Common myeloid progenitor, CD34-positive (primary cell): Measurements from ENCODE around the gene GRID1.

Experiments used
- CTCF ChIA-PET: fragments of 350-600 bp; sonication (Branson Sonifier 250); formaldehyde crosslinking; loops from one replicate; lab custom pipeline; 2021; ENCODE audit warnings: antibody characterized with exemption; lab: Charles Lee
- POLR2A ChIA-PET: fragments of 350-600 bp; sonication (Branson Sonifier 250); formaldehyde crosslinking; loops from one replicate; lab custom pipeline; 2021; ENCODE audit warnings: antibody characterized with exemption; lab: Charles Lee
- DNase-seq, 3 donors: peaks; one replicate each; pipeline versions ENCODE4 v3.0.0 to v3.0.0-alpha.2; 2013
- H3K27ac ChIP-seq, 2 experiments: 1 replicate in 1 of 2; 2 replicates in 1 of 2; pipeline ENCODE4 v1.7.0; 2013; ENCODE audit warnings: inconsistent platforms in 2 of 2, low read length in 2 of 2, mild to moderate bottlenecking in 2 of 2, low read depth in 1 of 2, moderate library complexity in 1 of 2; ENCODE audit not compliant: severe bottlenecking in 2 of 2, insufficient read depth in 1 of 2, poor library complexity in 1 of 2
- H3K27me3 ChIP-seq, 5 experiments: replicated peaks in 2 of 5; 1 replicate in 3 of 5; 2 replicates in 2 of 5; pipeline versions ENCODE4 v1.6.1 to v1.7.0; 2013; ENCODE audit warnings: low read length in 4 of 5, mild to moderate bottlenecking in 2 of 5, moderate library complexity in 2 of 5, inconsistent platforms in 1 of 5; ENCODE audit not compliant: insufficient read depth in 5 of 5, control insufficient read depth in 4 of 5
- H3K36me3 ChIP-seq, 4 experiments: 1 replicate in 2 of 4; 2 replicates in 2 of 4; pipeline versions ENCODE4 v1.6.1 to v1.7.0; 2013; ENCODE audit warnings: low read length in 3 of 4, control low read depth in 1 of 4, mild to moderate bottlenecking in 1 of 4; ENCODE audit not compliant: control insufficient read depth in 4 of 4, insufficient read depth in 4 of 4
- H3K4me1 ChIP-seq, 4 experiments: 1 replicate in 3 of 4; 2 replicates in 1 of 4; pipeline versions ENCODE4 v1.6.1 to v1.7.1; 2013; ENCODE audit warnings: low read length in 3 of 4, mild to moderate bottlenecking in 3 of 4, control low read depth in 1 of 4, inconsistent platforms in 1 of 4, moderate library complexity in 1 of 4; ENCODE audit not compliant: control insufficient read depth in 4 of 4, insufficient read depth in 4 of 4; ENCODE audit errors: control extremely low read depth in 1 of 4
- H3K4me3 ChIP-seq, 7 experiments: 1 replicate in 4 of 7; 2 replicates in 3 of 7; pipeline versions ENCODE4 v1.5.1 to v1.7.0; 2013; ENCODE audit warnings: mild to moderate bottlenecking in 7 of 7, low read length in 6 of 7, moderate library complexity in 6 of 7, inconsistent platforms in 2 of 7, low read depth in 2 of 7, control low read depth in 1 of 7; ENCODE audit not compliant: insufficient read depth in 4 of 7, control insufficient read depth in 1 of 7; ENCODE audit errors: extremely low read depth in 1 of 7
- H3K9me3 ChIP-seq, 5 experiments: 1 replicate in 4 of 5; 2 replicates in 1 of 5; pipeline versions ENCODE4 v1.6.1 to v1.7.1; 2013; ENCODE audit warnings: low read length in 4 of 5, mild to moderate bottlenecking in 2 of 5, inconsistent platforms in 1 of 5, low read depth in 1 of 5, moderate library complexity in 1 of 5; ENCODE audit not compliant: control insufficient read depth in 4 of 5, insufficient read depth in 2 of 5; ENCODE audit errors: control extremely low read depth in 1 of 5
- WGBS: methylation state at CpG from one replicate; pipeline ENCODE4 v1.1.5; 2013; ENCODE audit not compliant: insufficient coverage; 5-methylcytosine and 5-hydroxymethylcytosine counted together

The GRID1 gene

GRCh38 chr10:86225103-86225782 is 141.4 kb downstream of the GRID1 start:
- ChIA-PET POLR2A (interaction anchor here (1.4 kb wide), 1 partner anchor 9 kb away, joined by 5 read pairs; no protein-coding TSS in a partner anchor), CTCF (interaction anchor here (0.8 to 1.6 kb wide), 2 partner anchors 36 to 37 kb away, joined by 3 to 4 read pairs; no protein-coding TSS in a partner anchor)
- H3K4me1 ChIP-seq, result peaks cover 0 to 52% (median 29%) of the 10 kb centered on the region in 4 experiments
- no peak overlapping the region for H3K4me3 ChIP-seq
- no peaks in the 10 kb centered on the region for H3K27me3 ChIP-seq
- H3K9me3 ChIP-seq, result no peaks in the 10 kb centered on the region
- 54% methylated on average over 5 of the region's 10 CpGs for WGBS
- no peaks in the 10 kb centered on the region for H3K36me3 ChIP-seq
- H3K27ac ChIP-seq, result no peak overlapping the region
- peak; percentile 76 to 94 (median 93) for DNase-seq

- no peak overlapping the region for H3K4me3 ChIP-seq
- WGBS, result 77% methylated on average over 5 of the region's 8 CpGs
- H3K4me1 ChIP-seq, result peaks cover 0 to 52% (median 29%) of the 10 kb centered on the region in 4 experiments
- POLR2A ChIA-PET, result interaction anchor here (1.4 kb wide), 1 partner anchor 10 kb away, joined by 5 read pairs; no protein-coding TSS in a partner anchor
- CTCF ChIA-PET, result interaction anchor here (1.6 kb wide), 1 partner anchor 38 kb away, joined by 4 read pairs; no protein-coding TSS in a partner anchor
- no peaks in the 10 kb centered on the region for H3K36me3 ChIP-seq
- no peak overlapping the region for H3K27ac ChIP-seq
- DNase-seq, result no peak
- no peaks in the 10 kb centered on the region for H3K9me3 ChIP-seq
- no peaks in the 10 kb centered on the region for H3K27me3 ChIP-seq
These were observed 142.1 kb downstream of the GRID1 start for GRCh38 chr10:86224354-86225102.

- no peak for DNase-seq
- CTCF ChIA-PET, result no interaction called here
- POLR2A ChIA-PET, result no interaction called here
- Histone ChIP-seq H3K9me3 (no peaks in the 10 kb centered on the region), H3K27me3 (no peaks in the 10 kb centered on the region), H3K36me3 (no peaks in the 10 kb centered on the region), H3K27ac (no peak overlapping the region), H3K4me3 (no peak overlapping the region), H3K4me1 (peaks cover 0 to 52% (median 29%) of the 10 kb centered on the region in 4 experiments)
- WGBS, result 68% methylated on average over 3 of the region's 3 CpGs
These were observed 143.3 kb downstream of the GRID1 start for GRCh38 chr10:86223256-86223655.

- Histone ChIP-seq H3K27ac (no peak overlapping the region), H3K9me3 (no peaks in the 10 kb centered on the region), H3K4me3 (no peak overlapping the region), H3K4me1 (peaks cover 0 to 50% (median 29%) of the 10 kb centered on the region in 4 experiments), H3K27me3 (no peaks in the 10 kb centered on the region), H3K36me3 (no peaks in the 10 kb centered on the region)
- peak in 1 of 3 donors; percentile 6 for DNase-seq
- POLR2A ChIA-PET, result no interaction called here
- CTCF ChIA-PET, result no interaction called here
- 86% methylated on average over 3 of the region's 3 CpGs for WGBS
These were observed 143.9 kb downstream of the GRID1 start for GRCh38 chr10:86222687-86223086.

- Histone ChIP-seq H3K36me3 (no peaks in the 10 kb centered on the region), H3K27ac (no peak overlapping the region), H3K4me1 (peaks cover 0 to 46% (median 29%) of the 10 kb centered on the region in 4 experiments), H3K27me3 (no peaks in the 10 kb centered on the region), H3K4me3 (no peak overlapping the region), H3K9me3 (no peaks in the 10 kb centered on the region)
- CTCF ChIA-PET, result no interaction called here
- no peak for DNase-seq
- 96% methylated on average over 3 of the region's 4 CpGs for WGBS
- POLR2A ChIA-PET, result no interaction called here
These were observed 144.3 kb downstream of the GRID1 start for GRCh38 chr10:86222336-86222650.

- 76% methylated on average over 6 of the region's 7 CpGs for WGBS
- H3K27me3 ChIP-seq, result no peaks in the 10 kb centered on the region
- no peak overlapping the region for H3K27ac ChIP-seq
- no peak overlapping the region for H3K4me3 ChIP-seq
- ChIA-PET POLR2A (no interaction called here), CTCF (no interaction called here)
- no peaks in the 10 kb centered on the region for H3K36me3 ChIP-seq
- H3K4me1 ChIP-seq, result peaks cover 0 to 40% (median 24%) of the 10 kb centered on the region in 4 experiments
- no peaks in the 10 kb centered on the region for H3K9me3 ChIP-seq
- DNase-seq, result no peak
These were observed 144.9 kb downstream of the GRID1 start for GRCh38 chr10:86221442-86222335.
